Ishikawa (cell line): Measurements from ENCODE around the gene MGMT.

Experiments
- CEBPB ChIP-seq: IDR thresholded peaks from 2 replicates; pipeline ENCODE4 v1.6.1; 2012
- CREB1 ChIP-seq: IDR thresholded peaks from 2 replicates; pipeline ENCODE4 v1.6.1; 2012; ENCODE audit warnings: low read depth
- EGR1 ChIP-seq: IDR thresholded peaks from 2 replicates; pipeline ENCODE4 v1.6.1; 2012
- EP300 ChIP-seq: IDR thresholded peaks from 2 replicates; pipeline ENCODE4 v1.6.1; 2012; ENCODE audit warnings: borderline replicate concordance
- FOXM1 ChIP-seq: IDR thresholded peaks from 2 replicates; pipeline ENCODE4 v1.6.1; 2012; ENCODE audit warnings: low read depth, borderline replicate concordance
- NFIC ChIP-seq: IDR thresholded peaks from 2 replicates; pipeline ENCODE4 v1.6.1; 2012
- RAD21 ChIP-seq: IDR thresholded peaks from 2 replicates; pipeline ENCODE4 v1.6.1; 2012; ENCODE audit warnings: low read depth
- REST ChIP-seq: IDR thresholded peaks from 2 replicates; pipeline ENCODE4 v1.6.1; 2012; ENCODE audit warnings: low read depth, mild to moderate bottlenecking
- TAF1 ChIP-seq: IDR thresholded peaks from 2 replicates; pipeline ENCODE4 v1.6.1; 2012; ENCODE audit warnings: low read depth, mild to moderate bottlenecking
- TCF12 ChIP-seq: IDR thresholded peaks from 2 replicates; pipeline ENCODE4 v1.6.1; 2012; ENCODE audit warnings: low read depth
- TEAD4 ChIP-seq: IDR thresholded peaks from 2 replicates; pipeline ENCODE4 v1.6.1; 2012
- USF1 ChIP-seq: IDR thresholded peaks from 2 replicates; pipeline ENCODE4 v1.6.1; 2012
- YY1 ChIP-seq: IDR thresholded peaks from 2 replicates; pipeline ENCODE4 v1.6.1; 2012; ENCODE audit warnings: low read depth
- ZBTB7A ChIP-seq: IDR thresholded peaks from 2 replicates; pipeline ENCODE4 v1.6.1; 2012; ENCODE audit warnings: low read depth
- TF ChIP-seq, protein P1 (sequence below): IDR thresholded peaks from 2 replicates; pipeline ENCODE4 v1.6.1; 2012

The MGMT gene

GRCh38 chr10:129702605-129703004 lies 235.6 kb downstream of the MGMT start:
- TF ChIP-seq USF1, result no peak
- TF ChIP-seq ZBTB7A, result no peak
- TF ChIP-seq, protein P1, sequence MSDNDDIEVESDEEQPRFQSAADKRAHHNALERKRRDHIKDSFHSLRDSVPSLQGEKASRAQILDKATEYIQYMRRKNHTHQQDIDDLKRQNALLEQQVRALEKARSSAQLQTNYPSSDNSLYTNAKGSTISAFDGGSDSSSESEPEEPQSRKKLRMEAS, result no peak
- TF ChIP-seq YY1, result no peak
- TF ChIP-seq EGR1, result no peak
- no peak for TF ChIP-seq TEAD4
- TF ChIP-seq FOXM1, result no peak
- no peak for TF ChIP-seq NFIC
- no peak for TF ChIP-seq TCF12
- no peak for TF ChIP-seq REST
- no peak for TF ChIP-seq CEBPB

- TF ChIP-seq FOXM1 (no peak), TAF1 (no peak), NFIC (no peak), USF1 (no peak), ZBTB7A (no peak), RAD21 (no peak), CEBPB (no peak), EP300 (no peak), EGR1 (no peak), TCF12 (no peak), YY1 (no peak), REST (no peak), TEAD4 (no peak), CREB1 (no peak)
- TF ChIP-seq, protein P1, result no peak
Observed at GRCh38 chr10:129703287-129704137, 236.5 kb downstream of the MGMT start.

DNA sequence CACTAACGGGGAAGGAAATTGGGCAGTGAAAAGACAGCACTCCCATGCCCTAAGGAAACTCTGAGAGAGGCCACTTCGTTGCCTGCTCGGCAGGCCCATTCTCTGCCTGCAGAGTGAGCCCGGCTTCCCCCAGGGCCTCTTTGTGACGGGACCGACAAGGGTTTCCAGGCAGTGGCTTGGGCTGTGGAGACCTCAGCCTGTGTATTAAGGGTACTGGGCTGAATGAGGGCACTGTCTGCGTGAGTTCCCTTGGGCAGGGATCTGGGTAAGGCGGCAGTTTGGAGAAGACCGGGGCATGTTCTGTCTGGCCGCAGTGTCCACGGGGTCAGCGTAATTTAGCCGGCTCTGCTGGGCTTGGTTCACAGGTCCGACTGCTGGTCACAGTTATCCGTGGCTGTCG lies 237.2 kb downstream of the MGMT start:
- no peak for TF ChIP-seq CEBPB
- no peak for TF ChIP-seq TCF12
- no peak for TF ChIP-seq REST
- TF ChIP-seq FOXM1, result no peak
- TF ChIP-seq TEAD4, result no peak
- TF ChIP-seq EP300, result no peak
- no peak for TF ChIP-seq NFIC
- TF ChIP-seq, protein P1, result no peak
- TF ChIP-seq TAF1, result no peak
- no peak for TF ChIP-seq EGR1

GRCh38 chr10:129704786-129705525 lies 237.9 kb downstream of the MGMT start:
- TF ChIP-seq RAD21, result no peak
- no peak for TF ChIP-seq CREB1
- no peak for TF ChIP-seq REST
- TF ChIP-seq TCF12, result no peak
- TF ChIP-seq, protein P1, result no peak
- no peak for TF ChIP-seq CEBPB
- TF ChIP-seq TAF1, result no peak
